22Rv1 (cell line): ENCODE results near the gene NEFH.

Experiments used
- H3K27ac ChIP-seq: fragments of 450-650 bp; 2 replicates; pipeline ENCODE4 v1.5.1; 2017
- CTCF ChIP-seq: fragments of 450-650 bp; IDR thresholded peaks from 2 replicates; pipeline ENCODE4 v1.5.1; 2017; ENCODE audit warnings: mild to moderate bottlenecking
- ZFX ChIP-seq: fragments of 450-650 bp; IDR thresholded peaks from 2 replicates; pipeline ENCODE4 v1.6.1; 2017; ENCODE audit warnings: antibody characterized with exemption, borderline replicate concordance

NEFH gene

GRCh38 chr22:29443452-29443851 lies 36.6 kb upstream of the NEFH start:
- TF ChIP-seq ZFX (no peak), CTCF (no peak)
- H3K27ac ChIP-seq, result no peak overlapping the region

- H3K27ac ChIP-seq, result no peak overlapping the region
- TF ChIP-seq ZFX (no peak), CTCF (no peak)
Observed at GRCh38 chr22:29443861-29444792, 35.9 kb upstream of the NEFH start.

- TF ChIP-seq CTCF (no peak), ZFX (no peak)
- H3K27ac ChIP-seq, result no peak overlapping the region
Observed at GRCh38 chr22:29445508-29445907, 34.5 kb upstream of the NEFH start.

- no peak overlapping the region for H3K27ac ChIP-seq
- TF ChIP-seq CTCF (no peak), ZFX (no peak)
Observed at GRCh38 chr22:29447906-29448305, 32.1 kb upstream of the NEFH start.

- H3K27ac ChIP-seq, result no peak overlapping the region
- TF ChIP-seq ZFX (no peak), CTCF (no peak)
Observed at GRCh38 chr22:29449296-29449875, 30.6 kb upstream of the NEFH start.

- TF ChIP-seq CTCF, result no peak
- no peak for TF ChIP-seq ZFX
- no peak overlapping the region for H3K27ac ChIP-seq
Observed at GRCh38 chr22:29450222-29450621, 29.8 kb upstream of the NEFH start.

- TF ChIP-seq ZFX, result no peak
- no peak for TF ChIP-seq CTCF
- H3K27ac ChIP-seq, result no peak overlapping the region
Observed at GRCh38 chr22:29451863-29452262, 28.2 kb upstream of the NEFH start.
